ENCODE data around the gene SNAP25. TPM values are rescaled to one million over a fixed set of nuclear protein-coding genes. Genes with fewer than 3 reads are reported as not detected.

Gene SNAP25
- total RNA-seq, 1 experiment from 2014 or later, result 0.62 TPM

- no peaks in the 10 kb centered on the region for H3K27me3 ChIP-seq (ENCODE audit: control insufficient read depth, insufficient read depth, low read length)
- no peak for DNase-seq
- H3K4me3 ChIP-seq (ENCODE audit: insufficient read depth, low read depth, low read length), result no peak overlapping the region
- H3K36me3 ChIP-seq (replicated peaks; ENCODE audit: control insufficient read depth, insufficient read depth, low read length), result no peaks in the 10 kb centered on the region
Observed at GRCh38 chr20:10291568-10292248, 73.1 kb downstream of the SNAP25 start.

- Histone ChIP-seq H3K4me3 (ENCODE audit: insufficient read depth, low read depth, low read length) (no peak overlapping the region), H3K27me3 (ENCODE audit: control insufficient read depth, insufficient read depth, low read length) (peaks cover 11% of the 10 kb centered on the region), H3K36me3 (replicated peaks; ENCODE audit: control insufficient read depth, insufficient read depth, low read length) (no peaks in the 10 kb centered on the region)
- no peak for DNase-seq
Observed at GRCh38 chr20:10297223-10297622, 78.6 kb downstream of the SNAP25 start.

- H3K4me3 ChIP-seq (ENCODE audit: insufficient read depth, low read depth, low read length), result no peak overlapping the region
- H3K27me3 ChIP-seq (ENCODE audit: control insufficient read depth, insufficient read depth, low read length), result peaks cover 11% of the 10 kb centered on the region
- DNase-seq, result no peak
- H3K36me3 ChIP-seq (replicated peaks; ENCODE audit: control insufficient read depth, insufficient read depth, low read length), result no peaks in the 10 kb centered on the region
Observed at GRCh38 chr20:10297684-10298240, 79.1 kb downstream of the SNAP25 start.

- Histone ChIP-seq H3K36me3 (replicated peaks; ENCODE audit: control insufficient read depth, insufficient read depth, low read length) (no peaks in the 10 kb centered on the region), H3K4me3 (ENCODE audit: insufficient read depth, low read depth, low read length) (no peak overlapping the region), H3K27me3 (ENCODE audit: control insufficient read depth, insufficient read depth, low read length) (peaks cover 11% of the 10 kb centered on the region)
- DNase-seq, result no peak
Observed at GRCh38 chr20:10300582-10301446, 82.2 kb downstream of the SNAP25 start.

GRCh38 chr20:10303852-10304251, 85.2 kb downstream of the SNAP25 start:
- Histone ChIP-seq H3K4me3 (ENCODE audit: insufficient read depth, low read depth, low read length) (no peak overlapping the region), H3K36me3 (replicated peaks; ENCODE audit: control insufficient read depth, insufficient read depth, low read length) (no peaks in the 10 kb centered on the region), H3K27me3 (ENCODE audit: control insufficient read depth, insufficient read depth, low read length) (peaks cover 11% of the 10 kb centered on the region)
- no peak for DNase-seq

- DNase-seq, result no peak
- no peaks in the 10 kb centered on the region for H3K36me3 ChIP-seq (replicated peaks; ENCODE audit: control insufficient read depth, insufficient read depth, low read length)
- H3K27me3 ChIP-seq (ENCODE audit: control insufficient read depth, insufficient read depth, low read length), result peaks cover 9% of the 10 kb centered on the region
Observed at GRCh38 chr20:10304471-10305046, 85.9 kb downstream of the SNAP25 start.

GRCh38 chr20:10306440-10307358, 88.1 kb downstream of the SNAP25 start:
- Histone ChIP-seq H3K27me3 (ENCODE audit: control insufficient read depth, insufficient read depth, low read length) (no peaks in the 10 kb centered on the region), H3K36me3 (replicated peaks; ENCODE audit: control insufficient read depth, insufficient read depth, low read length) (no peaks in the 10 kb centered on the region), H3K4me3 (ENCODE audit: insufficient read depth, low read depth, low read length) (no peak overlapping the region)
- no peak for DNase-seq

More at GRCh38 chr20:10304471-10305046, 85.9 kb downstream of the SNAP25 start:
- no peak overlapping the region for H3K4me3 ChIP-seq (ENCODE audit: insufficient read depth, low read depth, low read length)

GRCh38 chr20:10307359-10307735, 88.7 kb downstream of the SNAP25 start:
- no peak overlapping the region for H3K4me3 ChIP-seq (ENCODE audit: insufficient read depth, low read depth, low read length)
- no peaks in the 10 kb centered on the region for H3K36me3 ChIP-seq (replicated peaks; ENCODE audit: control insufficient read depth, insufficient read depth, low read length)
- H3K27me3 ChIP-seq (ENCODE audit: control insufficient read depth, insufficient read depth, low read length), result no peaks in the 10 kb centered on the region
- DNase-seq, result no peak

GRCh38 chr20:10308652-10309051, 90.0 kb downstream of the SNAP25 start:
- no peaks in the 10 kb centered on the region for H3K36me3 ChIP-seq (replicated peaks; ENCODE audit: control insufficient read depth, insufficient read depth, low read length)
- no peaks in the 10 kb centered on the region for H3K27me3 ChIP-seq (ENCODE audit: control insufficient read depth, insufficient read depth, low read length)
- H3K4me3 ChIP-seq (ENCODE audit: insufficient read depth, low read depth, low read length), result no peak overlapping the region
- no peak for DNase-seq

GRCh38 chr20:10309326-10309725, 90.7 kb downstream of the SNAP25 start:
- Histone ChIP-seq H3K27me3 (ENCODE audit: control insufficient read depth, insufficient read depth, low read length) (no peaks in the 10 kb centered on the region), H3K36me3 (replicated peaks; ENCODE audit: control insufficient read depth, insufficient read depth, low read length) (no peaks in the 10 kb centered on the region), H3K4me3 (ENCODE audit: insufficient read depth, low read depth, low read length) (no peak overlapping the region)
- no peak for DNase-seq

GRCh38 chr20:10312111-10312510, 93.5 kb downstream of the SNAP25 start:
- Histone ChIP-seq H3K36me3 (replicated peaks; ENCODE audit: control insufficient read depth, insufficient read depth, low read length) (no peaks in the 10 kb centered on the region), H3K4me3 (ENCODE audit: insufficient read depth, low read depth, low read length) (no peak overlapping the region), H3K27me3 (ENCODE audit: control insufficient read depth, insufficient read depth, low read length) (no peaks in the 10 kb centered on the region)
- no peak for DNase-seq

GRCh38 chr20:10313215-10313614, 94.6 kb downstream of the SNAP25 start:
- H3K27me3 ChIP-seq (ENCODE audit: control insufficient read depth, insufficient read depth, low read length), result no peaks in the 10 kb centered on the region
- H3K36me3 ChIP-seq (replicated peaks; ENCODE audit: control insufficient read depth, insufficient read depth, low read length), result no peaks in the 10 kb centered on the region
- no peak for DNase-seq
- H3K4me3 ChIP-seq (ENCODE audit: insufficient read depth, low read depth, low read length), result no peak overlapping the region

- no peak overlapping the region for H3K4me3 ChIP-seq (ENCODE audit: insufficient read depth, low read depth, low read length)
- H3K27me3 ChIP-seq (ENCODE audit: control insufficient read depth, insufficient read depth, low read length), result no peaks in the 10 kb centered on the region
- H3K36me3 ChIP-seq (replicated peaks; ENCODE audit: control insufficient read depth, insufficient read depth, low read length), result no peaks in the 10 kb centered on the region
- DNase-seq, result no peak
Observed at GRCh38 chr20:10313701-10314100, 95.1 kb downstream of the SNAP25 start.

GRCh38 chr20:10314198-10314597, 95.6 kb downstream of the SNAP25 start:
- no peak for DNase-seq
- H3K36me3 ChIP-seq (replicated peaks; ENCODE audit: control insufficient read depth, insufficient read depth, low read length), result no peaks in the 10 kb centered on the region
- no peaks in the 10 kb centered on the region for H3K27me3 ChIP-seq (ENCODE audit: control insufficient read depth, insufficient read depth, low read length)
- H3K4me3 ChIP-seq (ENCODE audit: insufficient read depth, low read depth, low read length), result no peak overlapping the region
